AG08395 (cell line): ENCODE measurements around the gene UBQLNL.

Experiments used
- DNase-seq: peaks from one replicate; pipeline ENCODE4 v3.0.0; 2012; ENCODE audit warnings: mixed read lengths, low spot score

Gene UBQLNL

DNA sequence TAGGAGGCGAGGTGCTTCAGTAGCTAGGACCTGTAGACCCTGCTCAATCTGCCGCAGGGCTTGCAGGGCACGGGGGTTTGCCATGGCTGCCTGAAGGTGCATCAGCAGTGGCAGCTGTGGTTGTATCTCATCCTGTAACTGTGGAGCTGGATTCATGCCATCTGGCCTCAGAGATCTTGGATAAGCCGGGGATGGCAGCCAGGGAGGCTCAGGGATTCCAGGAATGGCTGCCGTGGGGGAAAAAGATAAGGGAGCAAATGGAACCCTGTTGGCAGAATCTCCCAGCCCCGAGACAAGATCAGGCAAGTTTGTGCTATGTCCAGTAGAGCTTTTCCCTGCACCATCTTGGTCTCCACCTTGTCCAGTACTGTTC, 8.6 kb downstream of the UBQLNL start:
- DNase-seq = no peak

DNA sequence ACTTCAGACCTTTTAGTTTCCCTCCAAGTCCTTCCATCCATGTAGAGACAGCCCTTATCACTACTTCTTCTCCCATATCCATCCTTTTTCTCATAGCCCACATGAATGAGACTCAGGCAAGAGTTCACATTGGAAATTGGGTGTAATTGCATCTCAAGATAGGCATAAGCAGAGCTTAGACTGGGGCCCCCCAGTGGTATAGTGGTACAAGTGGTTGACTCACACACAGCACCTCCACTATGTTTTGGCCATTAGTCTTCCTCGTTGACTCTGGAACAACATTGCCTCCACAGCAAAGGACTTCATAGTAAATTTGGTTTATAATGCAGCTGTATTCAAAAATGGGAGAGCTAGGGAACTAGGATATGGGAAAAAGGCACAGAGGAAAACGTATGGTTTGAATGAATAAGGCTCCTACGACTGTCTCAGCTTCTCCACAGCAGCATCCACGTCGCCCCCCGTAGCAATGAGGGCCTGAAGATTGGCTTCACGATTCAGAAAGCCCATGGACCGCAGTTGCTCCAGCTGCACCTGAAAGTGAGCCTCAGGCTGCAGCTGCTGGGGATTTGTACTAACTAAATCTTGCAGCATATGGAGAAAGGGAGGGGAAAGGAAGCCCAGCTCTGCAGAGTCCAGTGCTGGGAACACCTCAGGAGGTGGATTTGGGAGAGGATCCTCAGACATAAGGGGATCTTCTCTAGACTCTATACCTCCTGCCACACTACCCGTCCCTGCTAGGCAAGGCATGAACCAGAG, 9.1 kb downstream of the UBQLNL start:
- no peak for DNase-seq

DNA sequence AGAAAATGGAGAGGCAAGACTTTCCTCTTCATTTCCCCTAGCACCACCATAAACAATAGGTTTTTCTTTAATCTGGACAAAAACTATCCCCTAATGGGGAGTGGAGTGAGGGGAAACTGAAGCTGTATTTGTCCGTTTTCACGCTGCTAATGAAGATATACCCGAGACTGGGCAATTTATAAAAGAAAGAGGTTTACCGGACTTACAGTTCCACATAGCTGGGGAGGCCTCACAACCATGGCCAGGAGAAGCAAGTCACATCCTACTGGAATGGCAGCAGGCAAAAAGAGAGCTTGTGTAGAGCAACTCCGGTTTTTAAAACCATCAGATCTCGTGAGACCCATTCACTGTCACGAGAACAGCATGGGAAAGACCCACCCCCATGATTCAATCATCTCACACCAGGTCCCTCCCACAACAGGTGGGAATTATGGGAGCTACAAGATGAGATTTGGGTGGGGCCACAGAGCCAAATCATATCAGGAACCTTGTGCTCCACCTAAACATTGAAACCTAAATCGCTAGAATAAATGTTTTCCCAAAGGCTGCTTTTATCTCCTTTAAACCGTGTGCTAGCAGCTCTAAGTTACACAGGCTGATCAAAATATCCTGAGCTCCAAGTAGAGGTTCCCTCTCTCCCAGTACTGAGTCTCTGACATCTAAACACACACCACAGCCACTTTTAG, 11.0 kb downstream of the UBQLNL start:
- DNase-seq = no peak

DNA sequence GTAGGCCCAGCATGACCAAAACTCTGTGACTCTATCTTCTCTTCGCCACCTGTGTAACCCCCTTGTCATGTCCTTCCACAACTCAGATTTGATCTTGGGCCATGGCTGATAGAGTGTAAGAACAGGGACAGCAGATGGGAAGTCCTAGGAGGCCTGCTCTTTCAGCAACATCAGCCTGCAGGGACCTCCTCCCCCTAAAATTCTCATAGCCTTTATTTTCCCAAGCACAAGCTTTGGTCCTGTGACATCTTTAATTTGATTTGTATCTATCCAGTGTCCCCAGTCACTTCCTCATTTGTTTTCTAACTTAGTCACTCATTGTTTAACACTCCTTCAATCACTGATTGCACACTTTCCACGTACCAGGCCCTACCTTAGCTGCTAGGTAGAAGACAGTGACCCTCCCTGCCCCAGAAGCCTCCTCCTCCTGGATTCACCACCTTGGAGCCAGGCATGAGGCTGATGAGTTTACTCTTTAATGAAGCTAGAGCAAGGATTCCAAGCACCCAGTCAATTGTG, 12.0 kb downstream of the UBQLNL start:
- no peak for DNase-seq

DNA sequence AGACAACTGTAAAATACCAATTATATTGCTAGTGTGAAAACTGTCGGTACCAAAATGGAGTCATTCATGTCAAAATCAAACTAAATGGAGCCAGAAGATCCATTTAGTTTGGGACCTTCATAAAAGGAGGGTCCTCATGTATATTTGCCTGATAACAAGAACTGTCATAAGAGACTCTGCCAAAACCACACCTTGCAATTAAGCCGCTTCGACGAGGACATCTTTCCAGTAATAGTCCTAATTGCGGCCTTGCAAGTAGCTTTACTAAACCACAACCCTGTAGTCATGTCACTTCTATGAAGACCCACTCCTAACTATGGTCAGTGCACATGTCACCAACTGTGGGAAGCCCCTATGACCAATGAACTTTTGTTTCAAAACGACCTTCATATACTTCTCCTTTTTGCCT, 16.1 kb downstream of the UBQLNL start:
- no peak for DNase-seq

DNA sequence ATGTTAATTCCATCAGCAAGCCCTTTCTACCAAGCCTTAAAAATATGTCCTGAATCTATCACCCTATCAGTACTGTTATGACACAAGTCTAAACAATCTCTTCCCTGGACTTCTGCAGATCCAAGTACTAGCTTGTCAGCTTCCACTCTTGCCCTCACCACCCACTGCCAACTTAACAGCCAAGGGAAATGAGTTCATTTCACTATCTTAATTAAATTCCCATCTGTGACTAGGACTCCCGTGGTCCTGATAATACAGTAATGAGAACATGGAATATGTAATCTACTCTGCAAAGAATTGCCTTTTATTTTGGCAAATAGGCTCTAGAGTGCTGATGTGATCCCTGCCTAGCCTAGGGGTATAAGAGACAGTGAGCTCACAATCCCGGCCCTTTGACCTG, 16.8 kb downstream of the UBQLNL start:
- no peak for DNase-seq

DNA sequence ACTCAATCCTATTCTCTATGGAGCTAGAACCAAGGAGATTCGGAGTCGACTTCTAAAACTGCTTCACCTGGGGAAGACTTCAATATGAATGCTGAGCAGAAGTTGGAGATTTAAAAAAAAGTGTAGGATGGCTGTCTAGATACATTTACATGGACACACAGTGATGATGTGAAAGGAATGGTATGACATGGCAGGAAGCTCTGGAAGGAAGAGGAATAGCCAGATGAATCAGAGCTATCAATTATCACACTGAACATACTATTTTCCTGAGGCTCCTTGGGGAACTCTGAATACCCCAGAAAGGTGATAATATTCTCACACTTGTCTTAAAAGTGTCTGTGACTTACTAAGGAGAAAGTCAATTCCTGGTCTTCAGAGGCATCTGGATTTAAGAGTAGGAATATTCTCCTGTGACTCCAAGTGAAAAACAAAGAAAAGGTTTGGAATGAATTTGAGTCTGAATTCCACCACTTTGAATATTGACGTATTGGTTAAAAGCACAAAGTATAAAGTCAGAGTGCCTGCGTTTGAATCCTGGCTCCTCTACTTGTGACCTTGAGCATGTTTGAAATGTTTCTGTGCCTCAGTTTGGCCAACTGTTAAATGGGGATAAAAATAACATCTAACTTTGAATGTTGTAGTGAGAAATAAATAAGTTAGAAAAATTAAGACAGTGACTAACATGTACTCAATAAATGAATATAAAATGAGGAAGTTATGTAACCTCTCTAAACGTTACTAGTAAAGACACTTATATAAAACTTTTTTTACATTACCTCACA, 26.7 kb downstream of the UBQLNL start:
- DNase-seq = no peak

DNA sequence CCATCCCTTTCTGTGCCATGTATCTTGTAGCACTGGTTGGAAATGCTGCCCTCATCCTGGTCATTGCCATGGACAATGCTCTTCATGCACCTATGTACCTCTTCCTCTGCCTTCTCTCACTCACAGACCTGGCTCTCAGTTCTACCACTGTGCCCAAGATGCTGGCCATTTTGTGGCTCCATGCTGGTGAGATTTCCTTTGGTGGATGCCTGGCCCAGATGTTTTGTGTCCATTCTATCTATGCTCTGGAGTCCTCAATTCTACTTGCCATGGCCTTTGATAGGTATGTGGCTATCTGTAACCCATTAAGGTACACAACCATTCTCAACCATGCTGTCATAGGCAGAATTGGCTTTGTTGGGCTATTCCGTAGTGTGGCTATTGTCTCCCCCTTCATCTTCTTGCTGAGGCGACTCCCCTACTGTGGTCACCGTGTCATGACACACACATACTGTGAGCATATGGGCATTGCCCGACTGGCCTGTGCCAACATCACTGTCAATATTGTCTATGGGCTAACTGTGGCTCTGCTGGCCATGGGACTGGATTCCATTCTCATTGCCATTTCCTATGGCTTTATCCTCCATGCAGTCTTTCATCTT, 27.6 kb downstream of the UBQLNL start:
- no peak for DNase-seq

DNA sequence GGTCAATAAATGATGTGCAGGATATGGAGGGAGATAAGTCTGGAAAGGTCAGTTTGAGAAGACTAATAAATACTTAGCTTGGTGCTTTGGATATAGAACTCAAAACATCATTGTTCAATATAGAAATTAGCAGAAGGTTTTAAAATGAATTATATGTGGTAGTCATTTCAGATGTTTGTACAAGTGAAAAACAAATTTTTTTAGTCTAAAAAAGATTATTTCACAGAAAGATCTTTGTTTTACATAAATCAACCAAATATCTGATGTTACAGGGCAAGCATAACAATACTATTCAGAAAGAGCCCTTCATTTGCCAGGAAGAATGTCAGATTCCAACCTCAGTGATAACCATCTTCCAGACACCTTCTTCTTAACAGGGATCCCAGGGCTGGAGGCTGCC, 28.1 kb downstream of the UBQLNL start, which contains the start of gene OR52D1:
TSS of gene OR52D1 (plus strand) at position 301 of the 400 bp plus-strand sequence. CDS start at position 323, 22 bp downstream.
- no peak for DNase-seq

DNA sequence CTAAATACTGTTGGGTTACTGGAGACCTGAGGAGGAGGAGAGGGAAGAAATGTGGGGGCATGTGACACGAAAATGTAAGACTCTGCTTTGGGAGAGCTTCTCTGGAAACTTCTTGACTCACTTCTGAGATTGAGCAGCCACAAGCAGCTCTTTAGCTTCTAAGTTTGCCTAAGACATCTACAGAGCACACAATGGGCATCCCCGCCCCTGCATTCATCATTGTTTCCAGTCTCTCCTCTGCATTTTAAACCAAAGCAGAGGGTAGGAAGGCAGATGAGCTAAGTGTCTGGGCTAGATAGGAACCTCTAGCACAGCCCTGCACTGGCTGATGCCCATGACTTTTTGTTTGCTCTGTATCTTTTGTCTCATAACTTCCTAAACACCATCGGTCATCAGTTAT, 30.1 kb downstream of the UBQLNL start:
- DNase-seq = no peak

DNA sequence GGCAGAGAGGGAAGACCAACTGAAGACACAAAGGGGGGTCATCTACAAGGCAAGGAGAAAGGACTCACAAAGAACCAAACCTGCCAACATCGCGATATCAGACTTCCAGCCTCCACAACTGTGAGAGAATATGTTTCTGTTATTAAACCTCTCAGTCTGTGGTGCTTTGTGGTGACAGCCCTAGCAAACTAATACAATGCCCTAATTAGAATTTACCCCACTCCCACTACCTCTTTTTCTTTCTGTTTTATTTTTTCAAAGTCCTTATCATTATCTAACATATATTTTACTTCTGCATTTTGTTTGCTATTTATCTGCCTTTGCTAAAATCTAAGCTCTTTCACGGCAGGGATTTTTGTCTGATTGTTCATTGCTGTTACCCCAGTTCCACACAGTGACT, 30.5 kb downstream of the UBQLNL start:
- no peak for DNase-seq

DNA sequence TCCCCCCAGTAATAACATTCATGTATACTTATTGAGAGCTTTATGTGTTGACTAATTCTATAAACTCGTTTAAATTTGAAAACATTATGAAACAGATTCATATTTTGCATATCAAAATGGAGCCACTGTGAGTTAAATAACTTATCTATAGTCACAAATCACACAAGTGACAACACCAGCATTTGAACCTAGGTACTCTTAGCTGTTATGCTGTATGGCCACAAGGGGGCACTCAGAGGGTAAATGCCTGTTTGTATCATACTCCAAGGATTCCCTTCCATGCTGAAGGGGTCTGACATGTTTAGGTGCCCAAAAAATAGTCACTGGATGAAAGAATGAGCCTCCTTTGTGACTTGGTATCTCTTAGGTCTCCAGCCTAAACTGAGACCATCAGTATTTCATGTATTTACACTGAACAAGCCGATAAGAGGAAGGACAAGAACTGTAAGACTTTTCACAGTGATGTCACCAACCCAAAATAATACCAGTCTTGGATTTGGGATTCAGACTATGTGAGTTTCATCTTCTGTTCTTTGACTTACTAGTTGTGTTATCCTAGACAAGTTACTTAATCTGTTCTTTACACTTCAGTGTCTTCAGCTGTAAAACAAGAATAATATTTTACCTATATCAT, 40.2 kb downstream of the UBQLNL start:
- DNase-seq = peak; percentile 71

DNA sequence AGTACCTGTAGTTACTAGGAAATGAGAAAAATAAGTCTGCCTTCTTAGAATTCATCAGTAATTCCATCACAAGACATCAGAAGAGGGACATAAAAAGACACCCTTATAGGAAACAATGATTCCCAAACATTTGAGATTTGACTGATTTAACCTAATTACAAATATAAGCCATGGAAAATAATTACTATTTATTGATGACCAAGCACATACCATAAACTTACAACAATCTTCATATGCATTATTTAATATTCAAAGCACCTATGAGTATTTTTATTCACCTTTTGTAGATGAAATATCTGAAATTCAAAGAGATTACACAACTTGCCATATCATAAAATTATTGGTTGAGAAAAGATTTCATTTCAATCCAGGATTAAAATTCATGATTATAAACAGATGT, 42.6 kb downstream of the UBQLNL start:
- DNase-seq = no peak

DNA sequence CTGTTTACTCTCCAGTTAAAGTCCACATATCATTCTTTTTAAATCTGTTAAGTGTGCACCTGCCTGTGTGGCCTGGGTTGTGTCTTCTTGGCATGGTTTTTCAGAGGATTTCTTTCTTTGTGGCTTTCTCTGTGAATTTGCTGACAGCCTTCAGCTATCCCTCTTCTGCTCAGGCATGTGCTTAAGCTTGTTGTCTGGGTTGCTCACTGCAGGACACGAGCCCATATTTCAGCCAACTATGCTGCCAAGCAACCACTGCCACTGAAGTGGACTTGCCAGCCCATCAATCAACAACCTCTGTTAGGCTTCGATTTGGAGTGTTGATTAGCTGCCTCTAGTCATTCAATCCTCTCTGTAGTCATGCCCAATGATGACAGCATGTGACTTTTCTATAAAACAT, 49.0 kb downstream of the UBQLNL start:
- DNase-seq = no peak
